Measurements from ENCODE around the gene OR5F1.

DNA sequence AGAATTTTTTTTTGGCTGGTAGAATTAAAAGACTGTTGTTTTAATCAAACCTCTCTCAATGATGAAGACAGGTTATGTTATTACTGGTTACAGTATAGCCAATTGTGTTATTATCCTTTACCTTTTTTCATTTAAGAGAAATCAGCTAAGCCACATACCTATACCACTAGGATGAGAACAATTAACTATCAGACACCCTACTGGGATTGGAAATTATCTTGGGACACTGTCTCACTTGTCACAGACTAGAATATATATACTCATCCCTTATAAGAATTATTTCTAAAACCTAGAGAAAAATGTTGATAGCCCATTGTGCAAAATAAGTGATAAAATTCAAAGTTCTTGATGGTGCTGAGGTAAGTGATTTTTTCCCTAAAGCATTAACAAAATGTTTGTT, 32.9 kb upstream of the OR5F1 start, which contains the start of gene OR5AS1:
- TF ChIP-seq CTCF (IDR thresholded peaks at IDR 0.05) (no peak), EP300 (IDR thresholded peaks at IDR 0.05) (no peak), POLR2A (IDR thresholded peaks at IDR 0.05) (no peak)
